NCI-H1417 (cell line): ENCODE measurements around the gene KRTAP12-2.
A peak's percentile ranks its signal among the peaks of the same experiment; 100 is the strongest.
"Not testable (repeated sequence)": the region's sequence is repeated elsewhere in the genome, so short reads cannot be mapped to it uniquely, and the experiment has no call there.

ENCODE experiments used
- DNase-seq, 3 experiments: peaks; one replicate each; lab custom pipeline; 2025; lab: John Stamatoyannopoulos, UW

The KRTAP12-2 gene

GRCh38 chr21:44702111-44702972 is 35.6 kb upstream of the KRTAP12-2 start:
- DNase-seq: peak in 2 of 3 experiments; percentile 72 to 89

GRCh38 chr21:44701541-44701940 is 34.8 kb upstream of the KRTAP12-2 start:
- DNase-seq: peak in 2 of 3 experiments; percentile 69 to 78

- no peak for DNase-seq
Measured at GRCh38 chr21:44701023-44701400, 34.3 kb upstream of the KRTAP12-2 start.

- peak in 1 of 3 experiments; percentile 22 for DNase-seq
Measured at GRCh38 chr21:44700101-44701022, 33.6 kb upstream of the KRTAP12-2 start.

- peak in 2 of 3 experiments; percentile 32 to 51 for DNase-seq
Measured at GRCh38 chr21:44699502-44700001, 32.8 kb upstream of the KRTAP12-2 start.

- DNase-seq: peak in 2 of 3 experiments; percentile 23 to 49
Measured at GRCh38 chr21:44697811-44698734, 31.3 kb upstream of the KRTAP12-2 start.

GRCh38 chr21:44697172-44697810 is 30.6 kb upstream of the KRTAP12-2 start, which contains the start of gene KRTAP10-12:
TSS of gene KRTAP10-12 (plus strand) at chr21:44697172. CDS start at chr21:44697202, 30 bp downstream.
- peak in 1 of 3 experiments; percentile 52 for DNase-seq

- no peak for DNase-seq
Measured at GRCh38 chr21:44696572-44696971, 29.8 kb upstream of the KRTAP12-2 start.

GRCh38 chr21:44695641-44696040 is 28.9 kb upstream of the KRTAP12-2 start:
- DNase-seq: no peak

- no peak for DNase-seq
Measured at GRCh38 chr21:44695184-44695583, 28.5 kb upstream of the KRTAP12-2 start.

- no peak for DNase-seq
Measured at GRCh38 chr21:44694776-44695175, 28.0 kb upstream of the KRTAP12-2 start.

- no peak for DNase-seq
Measured at GRCh38 chr21:44692798-44693512, 26.2 kb upstream of the KRTAP12-2 start.

- DNase-seq: no peak
Measured at GRCh38 chr21:44691686-44692085, 25.0 kb upstream of the KRTAP12-2 start.

- not testable (repeated sequence) for DNase-seq
Measured at GRCh38 chr21:44689740-44690139, 23.0 kb upstream of the KRTAP12-2 start.

GRCh38 chr21:44687671-44688070 is 20.9 kb upstream of the KRTAP12-2 start:
- DNase-seq: peak; percentile 51 to 87 (median 85)

GRCh38 chr21:44686843-44687561 is 20.3 kb upstream of the KRTAP12-2 start:
- DNase-seq: peak; percentile 51 to 70 (median 58)

GRCh38 chr21:44686000-44686781 is 19.5 kb upstream of the KRTAP12-2 start:
- peak in 2 of 3 experiments; percentile 25 to 60 for DNase-seq

GRCh38 chr21:44685050-44685449 is 18.3 kb upstream of the KRTAP12-2 start:
- not testable (repeated sequence) for DNase-seq
